ENCODE measurements around the gene MRAS.
"Not testable (repeated sequence)": the region's sequence is repeated elsewhere in the genome, so short reads cannot be mapped to it uniquely, and the experiment has no call there.

Gene MRAS

GRCh38 chr3:138366006-138366759 lies 17.8 kb downstream of the MRAS start:
- DNase-seq = no peak

GRCh38 chr3:138367326-138367850 lies 19.0 kb downstream of the MRAS start:
- DNase-seq = no peak

GRCh38 chr3:138367911-138368310 lies 19.5 kb downstream of the MRAS start:
- DNase-seq = peak in 37 of 51 donors; percentile 14 to 84 (median 60)

- DNase-seq = peak in 21 of 51 donors; percentile 16 to 80 (median 54)
Observed at GRCh38 chr3:138369151-138369900, 20.9 kb downstream of the MRAS start.

GRCh38 chr3:138370321-138370720 lies 21.9 kb downstream of the MRAS start:
- DNase-seq = no peak

- no peak for DNase-seq
Observed at GRCh38 chr3:138371070-138371965, 22.9 kb downstream of the MRAS start.

- DNase-seq = no peak
Observed at GRCh38 chr3:138373087-138373735, 24.8 kb downstream of the MRAS start.

GRCh38 chr3:138373736-138374094 lies 25.3 kb downstream of the MRAS start:
- DNase-seq = no peak

- no peak for DNase-seq
Observed at GRCh38 chr3:138374573-138375134, 26.3 kb downstream of the MRAS start.

- no peak for DNase-seq
Observed at GRCh38 chr3:138375447-138375846, 27.1 kb downstream of the MRAS start.

GRCh38 chr3:138376663-138377062 lies 28.3 kb downstream of the MRAS start:
- no peak for DNase-seq

GRCh38 chr3:138377212-138377611 lies 28.8 kb downstream of the MRAS start:
- not testable (repeated sequence) for DNase-seq

- no peak for DNase-seq
Observed at GRCh38 chr3:138377804-138378203, 29.4 kb downstream of the MRAS start.

GRCh38 chr3:138378331-138378730 lies 30.0 kb downstream of the MRAS start:
- DNase-seq = no peak

- no peak for DNase-seq
Observed at GRCh38 chr3:138378990-138379389, 30.6 kb downstream of the MRAS start.

- peak in 49 of 51 donors; percentile 15 to 91 (median 70) for DNase-seq
Observed at GRCh38 chr3:138381413-138381901, 33.1 kb downstream of the MRAS start.

GRCh38 chr3:138381950-138382715 lies 33.8 kb downstream of the MRAS start:
- DNase-seq = peak in 41 of 51 donors; percentile 19 to 84 (median 63)

GRCh38 chr3:138383715-138384465 lies 35.5 kb downstream of the MRAS start:
- no peak for DNase-seq

- no peak for DNase-seq
Observed at GRCh38 chr3:138384531-138384930, 36.2 kb downstream of the MRAS start.

All from hypothalamus (tissue), 51 donors.